H1 (cell line): ENCODE data around the gene HIPK2. TPM values are rescaled to one million over a fixed set of nuclear protein-coding genes. Genes with fewer than 3 reads are reported as not detected.

Experiments used
- CTCF ChIA-PET: fragments of 300-600 bp; sonication (Branson Sonifier 250); formaldehyde crosslinking; loops from one replicate; lab custom pipeline; 2021; ENCODE audit not compliant: partially characterized antibody; lab: Charles Lee
- POLR2A ChIA-PET: fragments of 300-600 bp; sonication (Branson Sonifier 250); formaldehyde crosslinking; loops from one replicate; lab custom pipeline; 2021; ENCODE audit warnings: inconsistent platforms; ENCODE audit not compliant: partially characterized antibody; lab: Charles Lee
- DNase-seq, 2 experiments: peaks; one replicate each; pipeline versions ENCODE4 v3.0.0 to v3.0.0-alpha.2; 2010 to 2022; ENCODE audit warnings: low spot score in 2 of 2, low read depth in 1 of 2, mixed read lengths in 1 of 2
- FAIRE-seq: peaks from 2 replicates; lab custom pipeline; 2011; peaks lifted over from hg19 to GRCh38; lab: Jason Lieb, UNC
- H2AFZ ChIP-seq: 2 replicates; pipeline ENCODE4 v1.8.1; 2012; ENCODE audit warnings: low read length, inconsistent platforms
- H2AK5ac ChIP-seq: 2 replicates; pipeline ENCODE4 v1.6.1; 2013; ENCODE audit warnings: low read depth, low read length
- H2BK120ac ChIP-seq: replicated peaks from 2 replicates; pipeline ENCODE3; 2013; ENCODE audit warnings: low read depth, low read length, inconsistent platforms
- H2BK12ac ChIP-seq: 2 replicates; pipeline ENCODE4 v1.6.1; 2013; ENCODE audit warnings: low read depth, low read length
- H2BK15ac ChIP-seq: 2 replicates; pipeline ENCODE4 v1.6.1; 2013; ENCODE audit warnings: low read length
- H2BK20ac ChIP-seq: 2 replicates; pipeline ENCODE4 v1.6.1; 2013; ENCODE audit warnings: low read length
- H2BK5ac ChIP-seq: 2 replicates; pipeline ENCODE4 v1.6.1; 2013; ENCODE audit warnings: low read depth, low read length
- H3K14ac ChIP-seq: 2 replicates; pipeline ENCODE4 v1.6.1; 2013; ENCODE audit warnings: inconsistent platforms; ENCODE audit not compliant: insufficient read length
- H3K18ac ChIP-seq: 2 replicates; pipeline ENCODE4 v1.6.1; 2013; ENCODE audit warnings: low read length; ENCODE audit errors: extremely low read depth
- H3K23ac ChIP-seq: 2 replicates; pipeline ENCODE4 v1.6.1; 2013; ENCODE audit warnings: inconsistent platforms; ENCODE audit not compliant: insufficient read length
- H3K23me2 ChIP-seq: 2 replicates; pipeline ENCODE4 v1.6.1; 2013; ENCODE audit warnings: low read depth, low read length
- H3K27ac ChIP-seq: 2 replicates; pipeline ENCODE4 v1.6.1; 2011; ENCODE audit warnings: low read depth, low read length, inconsistent platforms
- H3K27me3 ChIP-seq, 4 experiments: replicated peaks in 1 of 4; 1 replicate in 1 of 4; 2 replicates in 3 of 4; pipeline versions ENCODE4 v1.6.1 to v1.8.1; 2011 to 2013; ENCODE audit warnings: low read length in 3 of 4, mild to moderate bottlenecking in 3 of 4, inconsistent platforms in 2 of 4, mixed read lengths in 2 of 4, moderate library complexity in 1 of 4; ENCODE audit not compliant: control insufficient read depth in 3 of 4, insufficient read depth in 3 of 4; ENCODE audit errors: extremely low read depth in 1 of 4
- H3K36me3 ChIP-seq, 4 experiments: 2 replicates each; pipeline versions ENCODE4 v1.6.1 to v1.8.1; 2011 to 2013; ENCODE audit warnings: mild to moderate bottlenecking in 4 of 4, low read length in 3 of 4, moderate library complexity in 2 of 4, control low read depth in 1 of 4, inconsistent platforms in 1 of 4; ENCODE audit not compliant: insufficient read depth in 4 of 4, control insufficient read depth in 2 of 4
- H3K4ac ChIP-seq: replicated peaks from 2 replicates; pipeline ENCODE3; 2013; ENCODE audit warnings: low read length, low read depth, mixed read lengths, inconsistent platforms; ENCODE audit not compliant: insufficient read length
- H3K4me1 ChIP-seq, 4 experiments: replicated peaks in 1 of 4; 1 replicate in 1 of 4; 2 replicates in 3 of 4; pipeline versions ENCODE4 v1.6.1 to v1.8.1; 2011 to 2013; ENCODE audit warnings: low read length in 3 of 4, inconsistent platforms in 2 of 4, mixed read lengths in 1 of 4; ENCODE audit not compliant: insufficient read depth in 4 of 4, control insufficient read depth in 3 of 4
- H3K4me2 ChIP-seq, 2 experiments: 2 replicates each; pipeline versions ENCODE4 v1.6.1 to v1.8.1; 2011 to 2013; ENCODE audit warnings: low read depth in 2 of 2, low read length in 2 of 2, control low read depth in 1 of 2, inconsistent platforms in 1 of 2, mild to moderate bottlenecking in 1 of 2; ENCODE audit not compliant: insufficient read depth in 1 of 2
- H3K4me3 ChIP-seq, 4 experiments: fragments of 200-600, 300-600 bp in 1 of 4; sonication (generic), shearing (Covaris generic), sonication (Bioruptor Twin) in 1 of 4; 2 replicates each; pipeline versions ENCODE4 v1.5.1 to v1.8.1; 2011 to 2016; ENCODE audit warnings: low read length in 4 of 4, low read depth in 3 of 4, control low read depth in 2 of 4, inconsistent platforms in 2 of 4, mild to moderate bottlenecking in 2 of 4, mixed read lengths in 1 of 4, moderate library complexity in 1 of 4; ENCODE audit not compliant: insufficient read depth in 2 of 4; ENCODE audit errors: extremely low read depth in 1 of 4
- H3K56ac ChIP-seq: replicated peaks from 2 replicates; pipeline ENCODE3; 2013; ENCODE audit warnings: low read depth, mild to moderate bottlenecking, mixed read lengths, low read length, inconsistent platforms; ENCODE audit not compliant: insufficient read length
- H3K79me1 ChIP-seq: 2 replicates; pipeline ENCODE4 v1.6.1; 2013; ENCODE audit warnings: low read depth, low read length, control low read depth
- H3K79me2 ChIP-seq, 2 experiments: 2 replicates each; pipeline versions ENCODE4 v1.6.1 to v1.8.1; 2012 to 2013; ENCODE audit warnings: low read length in 2 of 2, mild to moderate bottlenecking in 2 of 2, inconsistent platforms in 1 of 2; ENCODE audit not compliant: insufficient read depth in 2 of 2, control insufficient read depth in 1 of 2
- H3K9ac ChIP-seq, 4 experiments: replicated peaks in 1 of 4; 1 replicate in 1 of 4; 2 replicates in 3 of 4; pipeline versions ENCODE4 v1.6.1 to v1.8.1; 2011 to 2013; ENCODE audit warnings: low read depth in 3 of 4, low read length in 3 of 4, control low read depth in 2 of 4, mild to moderate bottlenecking in 2 of 4, moderate library complexity in 2 of 4, inconsistent platforms in 1 of 4; ENCODE audit errors: extremely low read depth in 1 of 4
- H3K9me3 ChIP-seq, 2 experiments: 2 replicates each; pipeline versions ENCODE4 v1.6.1 to v1.8.1; 2012 to 2013; ENCODE audit warnings: mild to moderate bottlenecking in 2 of 2, moderate library complexity in 2 of 2, control low read depth in 1 of 2, inconsistent platforms in 1 of 2, low read depth in 1 of 2, low read length in 1 of 2, mixed read lengths in 1 of 2; ENCODE audit not compliant: insufficient read depth in 2 of 2
- H4K20me1 ChIP-seq, 2 experiments: replicated peaks in 1 of 2; 2 replicates each; pipeline versions ENCODE3 to v1.8.1; 2011 to 2013; ENCODE audit warnings: inconsistent platforms in 2 of 2, low read length in 2 of 2, mild to moderate bottlenecking in 1 of 2; ENCODE audit not compliant: insufficient read depth in 2 of 2, control insufficient read depth in 1 of 2
- H4K5ac ChIP-seq: 2 replicates; pipeline ENCODE4 v1.6.1; 2013; ENCODE audit warnings: low read length, low read depth, mixed read lengths, inconsistent platforms; ENCODE audit not compliant: insufficient read length
- H4K8ac ChIP-seq: 2 replicates; pipeline ENCODE4 v1.8.0; 2013; ENCODE audit warnings: mild to moderate bottlenecking, moderate library complexity, low read length, inconsistent platforms; ENCODE audit not compliant: insufficient read depth; ENCODE audit errors: extremely low read depth
- H4K91ac ChIP-seq: replicated peaks from 2 replicates; pipeline ENCODE3; 2013; ENCODE audit warnings: low read length, mixed read lengths, inconsistent platforms; ENCODE audit not compliant: insufficient read length
- ASH2L ChIP-seq: fragments of 200-600, 300-600 bp; sonication (generic); IDR thresholded peaks from one replicate; pipeline ENCODE4 v1.7.1; 2017; ENCODE audit warnings: low read length
- ATF3 ChIP-seq: IDR thresholded peaks from 2 replicates; pipeline ENCODE4 v1.6.1; 2011; ENCODE audit warnings: low read depth, mild to moderate bottlenecking, low read length; ENCODE audit not compliant: insufficient read depth
- BACH1 ChIP-seq: IDR thresholded peaks from 2 replicates; pipeline ENCODE4 v1.6.1; 2012; ENCODE audit warnings: low read length, improper control_type of control experiment
- EGR1 ChIP-seq: IDR thresholded peaks from 2 replicates; pipeline ENCODE4 v1.6.1; 2011; ENCODE audit warnings: low read depth, low read length, borderline replicate concordance
- EZH2 ChIP-seq: fragments of 200-600 bp; sonication (generic); IDR thresholded peaks from 2 replicates; pipeline ENCODE4 v1.7.1; 2012; ENCODE audit warnings: low read depth, mild to moderate bottlenecking, moderate library complexity, low read length, inconsistent platforms; ENCODE audit not compliant: severe bottlenecking
- GABPA ChIP-seq: IDR thresholded peaks from 2 replicates; pipeline ENCODE4 v1.6.1; 2011; ENCODE audit warnings: mild to moderate bottlenecking, low read length, moderate library complexity, borderline replicate concordance; ENCODE audit not compliant: insufficient read depth
- GTF2F1 ChIP-seq: IDR thresholded peaks from 2 replicates; pipeline ENCODE4 v1.6.1; 2012; ENCODE audit warnings: low read depth, low read length, improper control_type of control experiment, borderline replicate concordance
- JUND ChIP-seq: IDR thresholded peaks from 2 replicates; pipeline ENCODE4 v1.6.1; 2011; ENCODE audit warnings: mild to moderate bottlenecking, improper control_type of control experiment, low read length
- KDM1A ChIP-seq: fragments of 200-600, 300-600 bp; sonication (generic); IDR thresholded peaks from 2 replicates; pipeline ENCODE4 v1.7.1; 2016; ENCODE audit warnings: mild to moderate bottlenecking, low read length, borderline replicate concordance
- NRF1 ChIP-seq: IDR thresholded peaks from 2 replicates; pipeline ENCODE4 v1.6.1; 2011; ENCODE audit warnings: mild to moderate bottlenecking, low read depth, low read length, improper control_type of control experiment
- RBBP5 ChIP-seq: IDR thresholded peaks from 2 replicates; pipeline ENCODE4 v1.7.1; 2012; ENCODE audit warnings: low read depth, mild to moderate bottlenecking, inconsistent platforms, low read length, moderate library complexity, borderline replicate concordance
- SIRT6 ChIP-seq: IDR thresholded peaks from one replicate; pipeline ENCODE4 v1.7.1; 2012; ENCODE audit warnings: low read length, inconsistent platforms
- SIX5 ChIP-seq: IDR thresholded peaks from 2 replicates; pipeline ENCODE4 v1.6.1; 2011; ENCODE audit warnings: mild to moderate bottlenecking, low read depth, low read length
- ZNF274 ChIP-seq: IDR thresholded peaks from 2 replicates; pipeline ENCODE4 v1.7.0; 2012; ENCODE audit warnings: low read length, borderline replicate concordance; ENCODE audit errors: extremely low read depth
- WGBS, 2 experiments: shearing (Covaris generic) in 1 of 2; methylation state at CpG; one replicate each; pipeline versions ENCODE4 v1.1.6 to v1.1.7; 2013 to 2015; ENCODE audit warnings: low lambda C conversion rate in 2 of 2, mixed read lengths in 2 of 2, inconsistent platforms in 1 of 2, low coverage in 1 of 2, missing lambda C conversion rate in 1 of 2; ENCODE audit not compliant: insufficient replicate concordance in 2 of 2, insufficient coverage in 1 of 2, insufficient read length in 1 of 2; ENCODE audit errors: extremely low coverage in 1 of 2, missing lambda C conversion rate in 1 of 2; 5-methylcytosine and 5-hydroxymethylcytosine counted together
- polyA plus RNA-seq, 7 experiments: library from polyadenylated mRNA; depleted of rRNA in 3 of 7; stranded (reverse) in 5 of 7; unstranded in 2 of 7; fragments of >200 nt in 5 of 7; fragments of 200-250 nt in 2 of 7; gene quantifications; 1 replicate in 5 of 7; 2 replicates in 1 of 7; 4 replicates in 1 of 7; pipeline versions ENCODE4 v1.2.1 to v1.2.3, GENCODE V29; 2011 to 2013; ENCODE audit warnings: missing spikeins in 2 of 7, mixed read lengths in 2 of 7
- total RNA-seq: library from RNA; stranded (reverse); fragmentation: NEBNext Ultra II Directional; extraction: Animal tissue kit (Norgen Biotek cat#: 25700); gene quantifications from 2 replicates; pipeline ENCODE4 v1.2.1, GENCODE V29; 2021

Gene HIPK2
- total and polyA plus RNA-seq, 2 of the 8 experiments (the other 6 are each of a cell fraction or from before 2014, with no cell fraction given) = 8.3 to 24.3 TPM

GRCh38 chr7:139749545-139749944 lies 28.3 kb downstream of the HIPK2 start:
- Histone ChIP-seq H3K23me2 (no peaks in the 10 kb centered on the region), H2AK5ac (no peak overlapping the region), H2AFZ (no peak overlapping the region), H3K56ac (no peak overlapping the region), H4K5ac (no peak overlapping the region), H3K4ac (no peak overlapping the region), H3K36me3 (no peaks in the 10 kb centered on the region), H3K23ac (no peak overlapping the region), H4K8ac (peak overlapping the region; percentile 19; the same call in 1 of the 2 replicates), H3K27me3 (no peaks in the 10 kb centered on the region), H3K79me1 (peaks cover 6% of the 10 kb centered on the region), H3K4me2 (no peak overlapping the region), H3K79me2 (0 out of 4 replicates have a peak, but pooled peaks cover 0 to 5% of the 10 kb centered on the region in 2 experiments), H4K20me1 (peaks cover 2 to 5% of the 10 kb centered on the region in 2 experiments), H4K91ac (no peak overlapping the region), H3K4me3 (no peak overlapping the region), H2BK15ac (no peak overlapping the region), H3K4me1 (peaks cover 0 to 12% (median 6%) of the 10 kb centered on the region in 4 experiments), H3K9ac (no peak overlapping the region), H3K27ac (no peak overlapping the region), H2BK20ac (no peak overlapping the region), H3K14ac (no peak overlapping the region), H2BK12ac (no peak overlapping the region), H3K18ac (no peak overlapping the region), H2BK5ac (no peak overlapping the region), H3K9me3 (no peaks in the 10 kb centered on the region), H2BK120ac (no peak overlapping the region)
- DNase-seq (no peak), FAIRE-seq (no peak)
- CTCF ChIA-PET = interaction anchor here (0.6 to 2.6 kb wide), 5 partner anchors 27 to 251 kb away, joined by 3 to 5 read pairs (median 3); no protein-coding TSS in a partner anchor
- WGBS, 2 experiments = 93% methylated on average over 10 of the region's 10 CpGs; no CpG with 5 or more reads in 1 of the 2 experiments
- POLR2A ChIA-PET = no interaction called here
- TF ChIP-seq JUND (no peak), SIX5 (no peak), EZH2 (no peak), GTF2F1 (no peak), ZNF274 (no peak), BACH1 (no peak), RBBP5 (no peak), GABPA (no peak), EGR1 (no peak), ATF3 (no peak), SIRT6 (no peak), NRF1 (no peak), ASH2L (no peak), KDM1A (no peak)
